HG03521 (cell line): ENCODE data around the gene TDRD3.
A peak's percentile ranks its signal among the peaks of the same experiment; 100 is the strongest.
"Not testable (repeated sequence)": the region's sequence is repeated elsewhere in the genome, so short reads cannot be mapped to it uniquely, and the experiment has no call there.

ENCODE experiments used
- ATAC-seq: cut with Tn5 transposase; IDR thresholded peaks from one replicate; pipeline ENCODE4 v1.9.1; 2021; ENCODE audit warnings: mild to moderate bottlenecking, moderate library complexity; ENCODE audit not compliant: unreplicated experiment

Gene TDRD3

DNA sequence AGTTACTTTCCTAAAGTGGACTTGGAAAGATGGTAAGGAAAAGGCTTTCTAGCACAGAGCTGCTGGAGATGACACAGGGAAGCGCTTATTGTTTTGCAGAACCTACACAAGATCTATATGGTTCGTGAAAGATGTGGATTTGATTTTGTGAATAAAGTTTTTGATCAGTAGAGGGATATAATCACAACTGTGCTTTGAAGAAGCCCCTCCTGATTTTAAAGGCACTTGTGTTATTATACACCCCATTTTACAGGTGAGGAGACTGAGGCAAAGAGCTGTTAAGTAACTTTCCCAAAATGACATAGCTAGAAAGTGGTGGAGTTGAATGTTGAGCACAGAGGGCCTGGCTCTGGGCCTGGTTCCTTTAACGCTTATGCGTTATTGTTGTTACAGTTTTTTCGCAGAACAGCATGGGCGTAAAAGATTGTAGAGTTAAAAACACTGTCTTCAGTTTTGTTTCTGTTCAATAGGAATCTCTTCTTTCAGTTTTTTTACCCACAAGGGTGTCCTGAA is 1.4 kb downstream of the TDRD3 start:
- no peak for ATAC-seq

DNA sequence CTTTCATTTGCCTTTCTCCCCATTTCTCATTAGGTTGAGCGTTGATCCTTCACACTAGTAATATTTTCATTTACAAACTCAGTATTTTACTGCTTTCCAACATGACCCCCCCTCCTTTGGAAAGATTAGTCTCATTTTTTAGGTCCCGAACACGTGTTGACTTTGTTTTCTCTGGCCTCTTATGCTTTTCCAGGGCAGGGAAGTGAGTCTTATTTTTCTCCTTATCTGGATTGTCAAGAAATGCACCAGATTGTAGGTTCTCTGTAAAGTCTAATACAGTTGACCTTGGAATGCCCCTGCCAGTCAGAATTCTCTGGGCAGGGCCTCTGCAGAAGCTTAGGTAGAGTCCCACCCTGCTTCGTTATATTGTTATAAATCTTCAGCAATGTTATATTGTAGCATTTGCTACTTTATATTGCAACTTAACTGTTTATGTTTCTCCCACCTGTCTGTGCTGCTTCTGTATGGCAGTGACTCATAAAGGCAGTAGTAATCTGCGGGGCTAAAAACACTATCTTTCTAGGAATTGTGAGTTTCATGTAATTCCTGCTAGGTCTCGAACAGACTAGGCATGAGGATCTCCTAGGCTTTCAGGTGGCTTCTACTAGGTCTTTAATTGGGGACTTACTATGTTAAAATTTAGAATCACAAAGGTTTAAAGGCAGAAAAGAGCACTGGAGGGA is 2.0 kb downstream of the TDRD3 start:
- no peak for ATAC-seq

DNA sequence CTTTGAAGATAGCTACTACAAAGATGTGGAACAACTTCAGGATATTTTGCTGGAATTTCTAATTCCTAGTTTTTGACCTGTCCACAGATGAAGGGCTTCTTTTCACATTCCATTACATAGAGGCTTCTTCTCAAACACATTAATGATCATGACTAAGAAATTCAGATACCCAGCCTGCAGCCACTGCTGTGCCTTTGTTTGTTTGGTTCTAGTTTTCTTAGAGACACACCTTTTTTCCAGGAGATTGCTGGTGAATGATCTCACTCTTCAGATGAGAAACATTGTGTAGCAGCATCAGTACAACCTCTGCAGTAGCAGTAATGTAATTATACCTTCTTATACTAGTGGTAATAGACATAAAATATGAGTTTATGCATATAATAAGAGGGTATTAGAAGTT is 5.0 kb downstream of the TDRD3 start:
- ATAC-seq = no peak

DNA sequence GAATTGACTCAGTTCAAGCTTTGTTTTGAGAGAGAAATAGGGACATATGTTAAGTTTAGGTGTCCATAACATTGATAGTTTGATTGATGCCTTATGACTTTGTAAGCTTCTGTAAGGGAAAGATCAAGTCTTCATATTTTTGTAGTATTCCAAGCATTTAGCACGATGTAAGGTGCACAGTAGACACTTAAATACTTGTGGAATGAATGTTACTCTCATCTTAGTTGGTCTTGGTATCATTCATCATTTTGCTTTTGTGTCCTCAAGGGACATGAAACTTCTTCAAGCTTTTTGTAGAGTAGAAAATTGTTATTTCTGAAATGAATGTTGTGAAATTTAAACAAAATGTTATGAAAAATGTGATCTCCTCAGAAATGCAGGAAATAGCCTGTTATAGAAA is 10.1 kb downstream of the TDRD3 start:
- ATAC-seq = no peak

DNA sequence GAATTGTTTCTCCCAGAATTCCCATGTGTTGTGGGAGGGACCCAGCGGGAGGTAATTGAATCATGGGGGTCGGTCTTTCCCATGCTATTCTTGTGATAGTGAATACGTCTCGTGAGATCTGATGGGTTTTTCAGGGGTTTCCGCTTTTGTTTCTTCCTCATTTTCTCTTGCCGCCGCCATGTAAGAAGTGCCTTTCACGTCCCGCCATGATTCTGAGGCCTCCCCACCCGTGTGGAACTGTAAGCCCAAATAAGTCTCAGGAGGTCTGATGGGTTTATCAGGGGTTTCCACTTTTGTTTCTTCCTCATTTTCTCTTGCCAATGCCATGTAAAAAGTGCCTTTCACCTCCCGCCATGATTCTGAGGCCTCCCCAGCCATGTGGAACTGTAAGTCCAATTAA is 10.8 kb downstream of the TDRD3 start:
- ATAC-seq = not testable (repeated sequence)

DNA sequence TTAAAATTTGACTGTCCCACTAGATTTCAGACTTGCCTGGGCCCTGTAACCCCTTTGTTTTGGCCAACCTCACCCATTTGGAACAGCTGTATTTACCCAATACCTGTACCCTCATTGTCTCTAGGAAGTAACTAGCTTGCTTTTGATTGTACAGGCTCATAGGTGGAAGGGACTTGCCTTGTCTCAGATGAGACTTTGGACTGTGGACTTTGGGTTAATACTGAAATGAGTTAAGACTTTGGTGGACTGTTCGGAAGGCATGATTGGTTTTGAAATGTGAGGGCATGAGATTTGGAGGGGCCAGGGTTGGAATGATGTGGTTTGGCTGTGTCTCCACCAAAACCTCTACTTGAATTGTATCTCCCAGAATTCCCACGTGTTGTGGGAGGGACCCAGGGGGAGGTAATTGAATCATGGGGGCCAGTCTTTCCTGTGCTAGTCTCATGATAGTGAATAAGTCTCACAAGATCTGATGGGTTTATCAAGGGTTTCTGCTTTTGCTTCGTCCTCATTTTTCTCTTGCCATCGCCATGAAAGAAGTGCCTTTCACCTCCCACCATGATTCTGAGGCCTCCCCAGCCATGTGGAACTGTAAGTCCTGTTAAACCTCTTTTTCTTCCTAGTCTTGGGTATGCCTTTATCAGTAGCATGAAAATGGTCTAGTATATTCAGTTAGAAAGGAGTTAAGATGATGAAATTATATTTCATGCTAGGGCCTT is 12.7 kb downstream of the TDRD3 start:
- not testable (repeated sequence) for ATAC-seq

DNA sequence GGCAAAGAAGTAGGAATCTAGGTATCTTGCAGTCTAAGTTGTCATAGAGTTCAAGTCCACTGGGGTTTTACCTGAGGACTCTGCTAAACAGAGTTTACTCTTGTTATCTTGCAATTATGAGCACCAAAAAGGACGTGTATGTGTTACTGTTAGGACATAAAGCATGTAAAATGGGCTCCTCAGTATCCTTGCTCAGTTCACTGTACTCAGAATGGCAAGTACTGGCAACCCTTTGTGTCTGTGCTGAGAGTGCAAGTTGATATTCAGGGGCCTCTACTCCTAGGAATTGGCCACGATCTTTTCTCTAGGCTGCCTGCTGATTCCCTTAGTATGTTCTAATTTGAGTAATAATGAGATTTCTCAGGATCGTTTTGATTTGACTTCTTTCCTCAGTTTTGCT is 13.3 kb downstream of the TDRD3 start:
- no peak for ATAC-seq

DNA sequence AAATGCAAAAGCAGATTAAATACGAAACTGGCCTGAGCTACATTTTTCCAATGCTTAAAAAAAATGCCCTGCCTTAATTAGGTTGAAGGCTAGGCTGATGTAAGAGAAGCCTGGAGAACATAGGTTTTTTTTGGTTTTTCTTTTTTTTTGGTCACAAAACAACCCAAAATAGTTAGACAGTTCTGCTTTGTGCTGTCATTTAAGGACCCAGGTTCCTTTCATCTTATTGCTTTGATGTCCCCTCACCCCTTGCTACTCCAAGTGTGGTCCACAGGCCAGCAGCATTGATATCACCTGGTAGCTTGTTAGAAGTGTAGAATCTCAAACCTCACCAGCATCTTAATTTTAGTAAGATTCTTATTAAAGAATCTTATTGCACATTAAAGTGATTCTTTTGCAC is 14.4 kb downstream of the TDRD3 start:
- no peak for ATAC-seq

DNA sequence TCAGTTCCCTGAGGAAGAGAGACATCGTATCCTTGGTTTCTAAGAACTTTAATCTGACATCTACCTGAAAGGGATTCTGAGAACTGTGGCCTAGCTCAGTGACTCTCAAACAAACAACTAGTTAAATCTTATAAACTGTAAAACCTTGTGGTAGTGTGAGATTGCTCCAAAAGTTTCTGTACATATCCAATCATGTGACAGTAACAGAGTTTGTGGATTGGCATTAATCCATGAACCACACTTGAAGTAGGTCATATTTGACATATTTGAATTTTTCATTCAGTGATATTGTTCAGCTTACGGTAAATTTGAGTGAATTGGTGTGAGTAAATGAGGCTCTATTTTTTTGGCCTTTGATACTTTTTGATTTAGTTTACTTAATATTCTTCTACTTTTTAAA is 15.0 kb downstream of the TDRD3 start:
- ATAC-seq = no peak

DNA sequence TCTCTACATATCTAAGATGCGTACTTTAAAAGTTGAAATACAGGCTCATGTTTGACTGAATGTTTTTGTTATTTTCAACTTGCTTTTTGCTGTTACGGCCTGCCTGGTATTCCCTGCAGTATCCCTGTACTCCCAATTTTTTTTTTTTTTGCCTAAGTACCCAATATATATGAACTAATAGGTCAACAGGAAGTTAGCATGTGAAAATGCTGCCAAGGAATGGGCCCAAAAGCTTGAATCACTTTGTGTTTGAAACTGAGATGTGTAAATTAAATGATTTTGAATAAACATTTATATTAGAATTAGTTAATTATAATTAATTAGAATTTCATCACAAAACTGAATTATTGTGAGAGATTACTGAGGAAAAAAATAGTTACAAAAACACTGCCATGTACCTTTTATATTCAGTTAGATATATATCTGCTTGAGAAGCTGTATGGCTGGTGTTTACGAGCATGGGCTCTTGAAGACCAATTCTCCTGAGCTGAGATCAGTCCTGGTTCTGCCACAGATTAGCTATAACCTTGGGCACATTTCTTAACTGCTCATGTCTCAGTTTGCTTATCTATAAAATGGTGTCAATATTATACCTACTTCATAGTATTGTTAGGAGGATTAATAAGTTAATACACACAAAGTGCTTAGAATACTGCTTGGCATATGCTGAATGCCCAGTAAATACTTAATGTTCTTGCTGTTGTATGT is 16.0 kb downstream of the TDRD3 start:
- ATAC-seq = no peak

DNA sequence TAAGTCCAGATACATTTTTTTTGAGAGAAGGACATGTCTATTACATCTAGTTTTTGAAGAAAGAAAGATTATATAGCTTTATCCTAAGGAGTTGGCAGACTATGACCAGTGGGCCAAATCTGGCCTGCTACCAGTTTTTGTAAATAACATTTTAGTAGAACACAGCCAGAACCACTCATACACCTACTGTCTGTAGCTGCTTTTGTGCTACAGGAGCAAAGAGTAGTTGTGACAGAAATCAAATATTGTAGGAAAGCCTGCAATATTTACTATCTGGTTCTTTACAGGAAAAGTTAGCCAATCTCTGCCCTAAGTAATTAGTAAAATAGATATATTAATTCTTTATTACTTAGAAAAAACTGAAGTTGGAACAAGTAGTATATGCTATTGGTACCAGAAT is 17.2 kb downstream of the TDRD3 start:
- ATAC-seq = no peak

DNA sequence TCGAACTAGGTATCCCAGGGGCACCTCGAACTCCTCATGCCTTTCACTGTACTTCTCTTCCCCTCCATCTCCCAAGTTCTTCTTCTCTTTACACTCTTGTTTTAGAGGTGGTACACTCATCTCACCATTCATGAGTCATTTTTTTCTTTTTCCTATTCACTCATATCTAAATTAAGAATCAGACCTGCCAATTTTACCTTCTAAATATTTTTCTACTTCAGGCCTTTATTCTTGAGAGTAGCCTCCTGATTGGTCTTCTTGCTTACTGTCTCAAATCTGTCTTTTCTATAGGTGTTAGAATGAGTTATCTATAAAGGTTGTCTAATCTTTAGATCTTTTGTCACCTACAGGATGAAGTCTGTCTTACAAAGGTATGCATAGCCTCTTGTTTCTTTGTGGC is 20.7 kb downstream of the TDRD3 start:
- ATAC-seq = no peak

DNA sequence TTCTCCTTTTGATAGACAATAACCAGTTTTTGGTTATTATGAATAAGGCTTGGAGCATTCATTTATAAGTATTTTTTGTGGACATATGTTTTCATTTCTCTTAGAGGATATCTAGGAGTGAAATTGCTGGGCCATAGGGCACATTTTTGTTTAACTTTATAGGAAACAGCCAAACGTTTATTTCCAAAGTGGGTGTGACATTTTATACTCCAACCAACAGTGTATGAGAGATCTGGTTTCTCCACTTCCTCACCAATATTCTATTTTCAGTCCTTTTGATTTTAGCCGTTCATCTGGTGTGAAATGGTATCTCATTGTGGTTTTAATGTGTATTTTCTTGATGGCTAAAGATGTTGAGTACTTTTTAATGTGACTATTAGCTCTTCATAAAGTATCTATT is 21.9 kb downstream of the TDRD3 start:
- no peak for ATAC-seq

DNA sequence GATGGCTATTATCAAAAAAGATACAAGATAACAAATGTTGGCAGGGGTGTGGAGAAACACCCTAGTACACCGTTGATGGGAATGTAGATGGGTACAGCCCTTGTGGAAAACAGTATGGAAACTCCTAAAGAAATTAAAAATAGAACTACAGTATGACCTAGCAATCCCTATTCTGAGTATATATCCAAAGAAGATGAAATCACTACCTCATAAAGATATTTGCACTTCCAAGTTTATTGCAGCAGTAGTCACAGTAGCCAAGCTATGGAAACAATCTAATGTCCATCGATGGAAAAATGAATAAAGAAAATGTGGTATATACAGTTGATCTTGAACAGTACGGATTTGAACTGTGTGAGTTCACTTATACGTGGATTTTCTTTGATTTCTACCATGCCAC is 28.3 kb downstream of the TDRD3 start:
- no peak for ATAC-seq

DNA sequence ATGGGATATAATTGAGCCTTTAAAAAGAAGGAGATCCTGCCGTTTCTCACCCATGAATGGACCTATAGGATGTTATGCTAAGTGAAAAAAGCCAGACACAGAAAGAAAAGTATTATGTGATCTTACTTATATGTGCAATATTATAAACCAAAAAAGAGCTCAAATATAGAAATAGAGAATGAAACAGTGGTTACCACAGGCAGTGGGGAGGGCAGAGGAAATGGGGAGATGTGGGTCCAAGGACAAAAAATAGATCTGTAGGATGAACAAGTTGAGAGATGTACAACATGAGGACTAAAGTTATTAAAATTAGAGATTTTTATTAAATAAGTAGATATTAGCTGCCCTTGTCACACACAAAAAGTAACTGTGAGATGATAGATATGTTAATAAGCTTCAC is 29.1 kb downstream of the TDRD3 start:
- no peak for ATAC-seq

DNA sequence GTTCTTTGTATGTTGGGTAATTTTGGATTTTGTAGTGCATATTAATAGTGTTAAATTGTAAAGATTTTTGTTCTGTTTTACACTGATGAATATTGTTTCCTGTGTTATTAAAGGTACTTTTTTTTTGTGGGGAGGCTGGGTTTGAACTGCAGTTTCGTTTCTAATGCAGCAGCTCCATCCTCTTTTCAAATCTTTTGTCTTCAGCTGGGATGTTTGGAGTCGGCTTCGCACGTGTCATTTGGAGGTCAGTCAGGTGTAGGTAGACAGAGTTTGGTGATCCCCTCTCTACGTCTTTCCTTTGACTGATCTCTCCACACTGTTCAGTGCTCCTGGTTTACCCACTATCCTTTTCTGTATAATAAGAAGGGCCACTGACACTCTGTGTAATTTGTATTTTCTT is 30.3 kb downstream of the TDRD3 start:
- ATAC-seq = peak; percentile 31

DNA sequence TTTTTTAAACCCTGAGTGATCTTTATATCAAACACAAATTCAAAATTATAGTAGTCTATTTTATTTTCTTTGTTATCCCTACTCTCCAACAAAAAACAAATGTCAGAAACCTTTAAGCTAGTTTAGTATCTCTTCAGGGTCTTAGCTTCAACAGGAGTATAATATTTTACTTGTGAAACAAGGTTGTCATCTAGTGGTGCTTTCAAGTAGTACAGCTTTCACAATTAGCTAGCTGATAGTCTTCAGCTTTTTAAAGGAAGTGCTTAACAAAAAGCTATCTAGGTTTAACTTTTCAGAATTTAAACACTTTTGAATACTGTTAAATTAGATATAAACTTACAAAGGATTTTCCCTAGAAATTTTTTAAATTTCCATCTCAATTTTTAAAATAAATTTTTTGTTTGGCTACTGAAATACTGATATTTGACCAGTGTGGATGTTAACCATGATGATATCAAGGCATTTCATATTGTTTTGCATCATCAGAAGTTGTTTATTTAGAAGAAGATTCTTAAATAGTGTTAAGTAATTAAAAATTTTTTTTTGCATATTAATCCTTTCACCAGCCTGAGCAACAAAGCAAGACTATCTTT is 34.2 kb downstream of the TDRD3 start:
- ATAC-seq = peak; percentile 49

DNA sequence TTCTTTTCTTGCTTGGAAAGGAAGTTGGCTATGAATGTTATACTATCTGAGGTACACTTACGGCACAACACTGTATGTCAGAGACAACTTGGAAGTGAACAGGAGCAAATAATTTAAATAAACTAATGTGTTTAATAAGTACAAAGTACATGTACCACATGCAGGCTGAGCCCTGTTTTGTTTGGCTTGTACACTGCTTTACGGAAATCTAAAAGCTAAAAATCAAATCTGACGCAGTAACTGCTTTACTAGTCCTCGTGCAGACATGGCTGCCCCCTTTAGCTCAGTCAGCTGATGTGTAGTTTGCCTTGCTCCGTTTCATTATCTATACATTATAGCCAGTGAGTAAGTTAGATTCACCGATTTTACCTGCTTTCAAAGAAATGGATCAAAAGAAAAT is 36.5 kb downstream of the TDRD3 start:
- no peak for ATAC-seq

DNA sequence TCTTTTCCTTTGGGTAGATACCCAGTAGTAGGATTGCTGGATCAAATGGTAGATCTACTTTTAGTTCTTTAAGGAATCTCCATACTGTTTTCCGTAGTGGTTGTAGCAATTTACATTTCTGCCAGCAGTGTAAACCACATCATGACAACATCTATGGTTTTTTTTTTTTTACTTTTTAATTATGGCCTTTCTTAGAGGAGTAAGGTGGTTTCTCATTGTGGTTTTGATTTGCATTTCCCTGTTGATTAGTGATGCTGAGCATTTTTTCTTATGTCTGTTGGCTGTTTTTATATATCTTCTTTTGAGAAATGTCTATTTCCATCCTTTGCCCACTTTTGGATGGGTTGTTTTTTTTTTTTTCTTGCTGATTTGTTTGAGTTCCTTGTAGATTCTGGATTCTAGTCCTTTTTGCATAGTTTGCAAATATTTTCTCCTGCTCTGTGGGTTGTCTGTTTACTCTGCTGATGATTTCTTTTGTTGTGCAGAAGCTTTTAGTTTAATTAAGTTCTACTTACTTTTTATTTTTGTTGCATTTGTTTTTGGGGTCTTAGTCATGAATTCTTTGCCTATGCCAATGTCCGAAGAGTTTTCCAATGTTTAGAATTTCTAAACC is 38.8 kb downstream of the TDRD3 start:
- ATAC-seq = no peak

DNA sequence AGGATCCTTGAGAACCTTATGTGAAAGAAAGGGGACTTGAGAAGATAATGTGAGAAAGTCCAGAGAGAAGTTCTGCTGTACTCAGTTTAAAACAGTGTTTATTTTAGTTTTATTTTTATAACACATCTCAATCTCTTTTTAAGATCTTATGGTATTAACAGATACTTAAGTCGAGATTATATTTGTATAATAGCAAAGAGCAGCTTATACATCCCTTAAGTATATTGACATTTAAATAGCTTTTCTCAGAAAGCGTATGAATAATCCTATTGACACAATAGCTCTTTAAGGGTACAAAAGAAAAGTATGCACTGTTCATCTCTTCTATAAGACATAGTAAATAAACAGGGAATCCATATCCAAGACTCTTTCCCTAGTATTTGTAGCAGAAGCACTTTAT is 42.2 kb downstream of the TDRD3 start:
- no peak for ATAC-seq

DNA sequence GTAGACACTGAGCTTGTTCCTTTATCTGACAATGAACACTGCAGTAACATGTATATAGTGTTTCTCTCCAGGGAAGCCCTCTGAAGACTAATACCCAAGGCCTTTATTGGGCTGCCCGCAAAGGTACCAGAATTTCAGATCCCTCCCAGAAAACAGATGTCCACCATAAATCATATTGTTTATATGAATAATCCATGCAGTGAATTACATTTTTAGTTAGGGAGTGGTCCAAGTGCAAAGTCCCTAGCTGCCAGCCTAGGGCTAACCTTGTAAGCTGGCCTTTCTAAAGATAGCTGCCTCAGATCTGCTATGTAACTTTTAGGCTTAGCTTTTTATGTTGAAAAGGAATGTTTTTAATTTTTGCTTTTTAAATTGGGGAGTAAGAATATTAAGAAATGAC is 44.7 kb downstream of the TDRD3 start:
- no peak for ATAC-seq
